ENCODE results near the gene CNR2.
"Not testable (repeated sequence)": the region's sequence is repeated elsewhere in the genome, so short reads cannot be mapped to it uniquely, and the experiment has no call there.

CNR2 gene

GRCh38 chr1:23882746-23883145 is 30.4 kb downstream of the CNR2 start:
- DNase-seq (ENCODE audit: low read depth), result no peak

GRCh38 chr1:23879809-23880208 is 33.4 kb downstream of the CNR2 start:
- DNase-seq (ENCODE audit: low read depth), result no peak

GRCh38 chr1:23878668-23879067 is 34.5 kb downstream of the CNR2 start:
- DNase-seq (ENCODE audit: low read depth), result no peak

- no peak for DNase-seq (ENCODE audit: low read depth)
Measured at GRCh38 chr1:23875382-23875781, 37.8 kb downstream of the CNR2 start.

- no peak for DNase-seq (ENCODE audit: low read depth)
Measured at GRCh38 chr1:23872421-23872820, 40.7 kb downstream of the CNR2 start.

- no peak for DNase-seq (ENCODE audit: low read depth)
Measured at GRCh38 chr1:23869051-23869450, 44.1 kb downstream of the CNR2 start.

- no peak for DNase-seq (ENCODE audit: low read depth)
Measured at GRCh38 chr1:23868557-23869016, 44.6 kb downstream of the CNR2 start.

- peak; percentile 93 for DNase-seq (ENCODE audit: low read depth)
Measured at GRCh38 chr1:23867895-23868556, 45.1 kb downstream of the CNR2 start, which contains the start of gene FUCA1. FUCA1 (minus strand) TSS chr1:23868290; CDS start chr1:23868286, 4 bp downstream.

- DNase-seq (ENCODE audit: low read depth), result no peak
Measured at GRCh38 chr1:23867542-23867894, 45.6 kb downstream of the CNR2 start.

GRCh38 chr1:23865543-23865930 is 47.6 kb downstream of the CNR2 start:
- no peak for DNase-seq (ENCODE audit: low read depth)

- DNase-seq (ENCODE audit: low read depth), result no peak
Measured at GRCh38 chr1:23864801-23865542, 48.2 kb downstream of the CNR2 start.

- no peak for DNase-seq (ENCODE audit: low read depth)
Measured at GRCh38 chr1:23862640-23863039, 50.5 kb downstream of the CNR2 start.

- no peak for DNase-seq (ENCODE audit: low read depth)
Measured at GRCh38 chr1:23854568-23854967, 58.6 kb downstream of the CNR2 start.

GRCh38 chr1:23853124-23853523 is 60.0 kb downstream of the CNR2 start:
- DNase-seq (ENCODE audit: low read depth), result not testable (repeated sequence)

- DNase-seq (ENCODE audit: low read depth), result not testable (repeated sequence)
Measured at GRCh38 chr1:23851406-23851805, 61.8 kb downstream of the CNR2 start.

GRCh38 chr1:23848673-23849616 is 64.2 kb downstream of the CNR2 start:
- no peak for DNase-seq (ENCODE audit: low read depth)

GRCh38 chr1:23847482-23848095 is 65.6 kb downstream of the CNR2 start:
- DNase-seq (ENCODE audit: low read depth), result not testable (repeated sequence)

GRCh38 chr1:23845163-23845562 is 68.0 kb downstream of the CNR2 start:
- DNase-seq (ENCODE audit: low read depth), result no peak

- no peak for DNase-seq (ENCODE audit: low read depth)
Measured at GRCh38 chr1:23843644-23844043, 69.5 kb downstream of the CNR2 start.

- peak; percentile 63 for DNase-seq (ENCODE audit: low read depth)
Measured at GRCh38 chr1:23838401-23838866, 74.7 kb downstream of the CNR2 start.

- DNase-seq (ENCODE audit: low read depth), result no peak
Measured at GRCh38 chr1:23837908-23838307, 75.3 kb downstream of the CNR2 start.

- DNase-seq (ENCODE audit: low read depth), result no peak
Measured at GRCh38 chr1:23836037-23836436, 77.1 kb downstream of the CNR2 start.

Data from T follicular helper cell (primary cell).